Measurements from ENCODE around the gene ACP6.

- TF ChIP-seq, protein P1, sequence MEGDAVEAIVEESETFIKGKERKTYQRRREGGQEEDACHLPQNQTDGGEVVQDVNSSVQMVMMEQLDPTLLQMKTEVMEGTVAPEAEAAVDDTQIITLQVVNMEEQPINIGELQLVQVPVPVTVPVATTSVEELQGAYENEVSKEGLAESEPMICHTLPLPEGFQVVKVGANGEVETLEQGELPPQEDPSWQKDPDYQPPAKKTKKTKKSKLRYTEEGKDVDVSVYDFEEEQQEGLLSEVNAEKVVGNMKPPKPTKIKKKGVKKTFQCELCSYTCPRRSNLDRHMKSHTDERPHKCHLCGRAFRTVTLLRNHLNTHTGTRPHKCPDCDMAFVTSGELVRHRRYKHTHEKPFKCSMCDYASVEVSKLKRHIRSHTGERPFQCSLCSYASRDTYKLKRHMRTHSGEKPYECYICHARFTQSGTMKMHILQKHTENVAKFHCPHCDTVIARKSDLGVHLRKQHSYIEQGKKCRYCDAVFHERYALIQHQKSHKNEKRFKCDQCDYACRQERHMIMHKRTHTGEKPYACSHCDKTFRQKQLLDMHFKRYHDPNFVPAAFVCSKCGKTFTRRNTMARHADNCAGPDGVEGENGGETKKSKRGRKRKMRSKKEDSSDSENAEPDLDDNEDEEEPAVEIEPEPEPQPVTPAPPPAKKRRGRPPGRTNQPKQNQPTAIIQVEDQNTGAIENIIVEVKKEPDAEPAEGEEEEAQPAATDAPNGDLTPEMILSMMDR (IDR thresholded peaks at IDR 0.05), result no peak
- TF ChIP-seq POLR2A (IDR thresholded peaks at IDR 0.05), result no peak
Measured at GRCh38 chr1:147647796-147648633, 22.3 kb downstream of the ACP6 start.

Measured in body of pancreas (tissue), 4 donors.